ENCODE data around the gene PARD6A. TPM values are rescaled to one million over a fixed set of nuclear protein-coding genes. Genes with fewer than 3 reads are reported as not detected.

PARD6A gene
- total and polyA plus RNA-seq, 2 of the 4 experiments (the other 2 are of a cell fraction), result 0.36 to 0.55 TPM

DNA sequence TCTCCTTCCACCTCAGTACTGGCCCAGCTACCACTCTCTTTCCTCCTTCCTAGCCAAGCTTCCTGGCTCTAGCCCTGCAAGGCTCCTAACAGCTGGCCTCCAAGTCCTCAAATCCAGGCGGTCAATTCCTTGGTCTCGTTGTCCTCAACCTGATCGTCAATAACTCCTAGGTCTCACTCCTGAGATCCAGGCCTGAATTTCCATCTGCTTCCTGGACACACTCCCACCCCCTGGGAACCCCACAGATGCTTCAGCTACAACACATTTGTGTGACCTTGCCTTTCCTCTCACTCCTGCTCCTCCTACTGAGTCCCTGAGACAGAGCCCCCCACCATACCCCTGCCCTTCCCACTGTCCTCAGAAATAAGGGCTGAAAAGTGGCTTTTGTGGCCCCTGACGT, 3.5 kb downstream of the PARD6A start:
- H2BK5ac ChIP-seq (ENCODE audit: low read depth, low read length, poor library complexity, severe bottlenecking), result no peak overlapping the region
- intact Hi-C loops (cut with micrococcal nuclease), result no loop called here
- no peak overlapping the region for H3K4ac ChIP-seq (ENCODE audit: low read depth, low read length)
- peaks cover 4 to 20% of the 10 kb centered on the region in 2 experiments for H3K79me1 ChIP-seq (ENCODE audit: low read depth in 1 of 2, low read length in 2 of 2)
- H2BK120ac ChIP-seq (ENCODE audit: low read depth, low read length), result no peak overlapping the region
- H4K5ac ChIP-seq (ENCODE audit: low read depth, low read length), result no peak overlapping the region
- no peak for ATAC-seq (ENCODE audit: low read depth)
- H3K14ac ChIP-seq (replicated peaks; ENCODE audit: low read depth, low read length), result no peak overlapping the region
- no peaks in the 10 kb centered on the region for H3K9me1 ChIP-seq (ENCODE audit: insufficient read depth, low read length)
- BruUV-seq (replicated peaks), result no TSS peak
- no peak overlapping the region for H3K4me3 ChIP-seq (ENCODE audit: insufficient read depth, low read depth, low read length)
- H3K23ac ChIP-seq (ENCODE audit: low read depth, low read length), result no peak overlapping the region
- H2AFZ ChIP-seq (replicated peaks; ENCODE audit: low read length, poor library complexity), result no peak overlapping the region
- no peak overlapping the region for H3K56ac ChIP-seq (ENCODE audit: extremely low read depth, insufficient read depth, low read length)
- H2AK5ac ChIP-seq (ENCODE audit: low read depth, low read length), result no peak overlapping the region
- H4K20me1 ChIP-seq (ENCODE audit: insufficient read depth, low read length), result peaks cover 2% of the 10 kb centered on the region
- H3K18ac ChIP-seq (ENCODE audit: low read depth, low read length), result no peak overlapping the region
- peaks cover 12% of the 10 kb centered on the region for H3K4me1 ChIP-seq (ENCODE audit: control insufficient read depth, insufficient read depth, low read length)
- H2AK9ac ChIP-seq (replicated peaks; ENCODE audit: low read depth, low read length, poor library complexity), result no peak overlapping the region
- H3K9ac ChIP-seq (ENCODE audit: low read depth, low read length), result no peak overlapping the region
- no peak for TF ChIP-seq MAFK (IDR thresholded peaks at IDR 0.05; ENCODE audit: low read depth, low read length)
- no peak for TF ChIP-seq RFX5 (IDR thresholded peaks at IDR 0.05; ENCODE audit: low read depth, low read length)
- TF ChIP-seq CEBPB (IDR thresholded peaks at IDR 0.05; ENCODE audit: low read depth, low read length), result no peak
- no peak for TF ChIP-seq CTCF (conservative IDR thresholded peaks at IDR 0.05; ENCODE audit: low read depth, low read length)
- TF ChIP-seq, protein P1, sequence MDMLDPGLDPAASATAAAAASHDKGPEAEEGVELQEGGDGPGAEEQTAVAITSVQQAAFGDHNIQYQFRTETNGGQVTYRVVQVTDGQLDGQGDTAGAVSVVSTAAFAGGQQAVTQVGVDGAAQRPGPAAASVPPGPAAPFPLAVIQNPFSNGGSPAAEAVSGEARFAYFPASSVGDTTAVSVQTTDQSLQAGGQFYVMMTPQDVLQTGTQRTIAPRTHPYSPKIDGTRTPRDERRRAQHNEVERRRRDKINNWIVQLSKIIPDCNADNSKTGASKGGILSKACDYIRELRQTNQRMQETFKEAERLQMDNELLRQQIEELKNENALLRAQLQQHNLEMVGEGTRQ (IDR thresholded peaks at IDR 0.05; ENCODE audit: low read depth, low read length), result no peak
- no peak for TF ChIP-seq MXI1 (IDR thresholded peaks at IDR 0.05; ENCODE audit: borderline replicate concordance, low read depth, low read length)
- TF ChIP-seq RAD21 (IDR thresholded peaks at IDR 0.05; ENCODE audit: low read length), result no peak
- in situ Hi-C loops (cut with MboI; ENCODE audit: low sequenced_read_pairs), result loop anchor here (10.0 kb wide), 1 partner anchor 139 kb away; the partner anchor contains the start of gene RIPOR1
- no peaks in the 10 kb centered on the region for H3K27me3 ChIP-seq (ENCODE audit: control insufficient read depth, insufficient read depth, low read length)
- H4K91ac ChIP-seq (ENCODE audit: insufficient read depth, low read depth, low read length), result no peak overlapping the region
- CTCF ChIA-PET, result interaction anchor here (1.5 kb wide), 1 partner anchor 143 kb away, joined by 4 read pairs; no protein-coding TSS in a partner anchor
- H2BK15ac ChIP-seq (ENCODE audit: low read depth, low read length), result no peak overlapping the region
- POLR2A ChIA-PET (ENCODE audit: unreplicated experiment), result no interaction called here
- dilution Hi-C loops (cut with HindIII; ENCODE audit: low sequenced_read_pairs, unreplicated experiment), result no loop called here
- no peak overlapping the region for H2BK20ac ChIP-seq (ENCODE audit: low read depth, low read length)
- no peak overlapping the region for H3K27ac ChIP-seq (ENCODE audit: insufficient read depth, low read length)
- no peak overlapping the region for H3K4me2 ChIP-seq (ENCODE audit: low read depth, low read length)
- no peaks in the 10 kb centered on the region for H3K9me3 ChIP-seq (ENCODE audit: control insufficient read depth, insufficient read depth, low read length)
- H4K8ac ChIP-seq (ENCODE audit: low read depth in 2 of 2, low read length in 2 of 2), result no peak overlapping the region
- DNase-seq, result no peak
- H3K36me3 ChIP-seq (ENCODE audit: control insufficient read depth, insufficient read depth, low read length), result peaks cover 2% of the 10 kb centered on the region; the same call in 1 of the 2 replicates
- WGBS, 2 experiments (ENCODE audit: extremely low coverage in 2 of 2, insufficient read length in 1 of 2), result 77% methylated on average over 3 of the region's 4 CpGs; no CpG with 5 or more reads in 1 of the 2 experiments

All from IMR-90 (cell line).